GM12878 (cell line): Measurements from ENCODE around the gene TFCP2. TPM values are rescaled to one million over a fixed set of nuclear protein-coding genes. Genes with fewer than 3 reads are reported as not detected.

Source experiments
- ATAC-seq: fragments of 200-7000 bp; cut with Tn5 transposase; 3 replicates; pipeline ENCODE4 v1.9.1; 2020; ENCODE audit warnings: mild to moderate bottlenecking, moderate library complexity
- BruUV-seq: library from RNA; stranded (reverse); fragments of 400-500 nt; replicated peaks from 2 replicates; lab custom pipeline; 2021; lab: Mats Ljungman, UMichigan
- CTCF ChIA-PET: fragments of 300-600 bp; sonication (Branson Sonifier 250); formaldehyde crosslinking; extraction: SDS; loops from one replicate; lab custom pipeline; 2021; ENCODE audit warnings: inconsistent platforms; lab: Yijun Ruan, JAX
- POLR2A ChIA-PET: fragments of 350-600 bp; formaldehyde crosslinking; extraction: SDS; loops from one replicate; lab custom pipeline; 2021; ENCODE audit warnings: inconsistent platforms; lab: Charles Lee
- RAD21 ChIA-PET: fragments of 300-600 bp; sonication (Branson Sonifier 250); formaldehyde crosslinking; loops from one replicate; lab custom pipeline; 2023; ENCODE audit warnings: antibody characterized with exemption; ENCODE audit not compliant: unreplicated experiment; lab: Charles Lee
- SMC1A ChIA-PET: fragments of 300-600 bp; sonication (Branson Sonifier 250); formaldehyde crosslinking; loops from one replicate; lab custom pipeline; 2023; ENCODE audit not compliant: unreplicated experiment, uncharacterized antibody; lab: Charles Lee
- DNase-seq: peaks from one replicate; pipeline ENCODE4 v3.0.0-alpha.2; 2011; ENCODE audit warnings: low read depth, low spot score
- FAIRE-seq: peaks from 3 replicates; lab custom pipeline; 2011; peaks lifted over from hg19 to GRCh38; lab: Jason Lieb, UNC
- H2AFZ ChIP-seq: 2 replicates; pipeline ENCODE4 v1.6.0; 2011; ENCODE audit warnings: low read depth, low read length, control low read depth; ENCODE audit not compliant: control insufficient read depth
- H3K27ac ChIP-seq: 2 replicates; pipeline ENCODE4 v1.5.1; 2011; ENCODE audit warnings: control low read depth; ENCODE audit not compliant: control insufficient read depth, insufficient read depth
- H3K27me3 ChIP-seq, 2 experiments: replicated peaks in 1 of 2; 2 replicates each; pipeline versions ENCODE4 v1.6.0 to v1.6.1; 2011; ENCODE audit warnings: low read length in 1 of 2; ENCODE audit not compliant: control insufficient read depth in 2 of 2, insufficient read depth in 2 of 2
- H3K36me3 ChIP-seq, 2 experiments: 2 replicates each; pipeline ENCODE4 v1.5.1; 2011; ENCODE audit warnings: low read length in 1 of 2; ENCODE audit not compliant: control insufficient read depth in 2 of 2, insufficient read depth in 2 of 2
- H3K4me1 ChIP-seq: 2 replicates; pipeline ENCODE4 v1.6.1; 2011; ENCODE audit warnings: mild to moderate bottlenecking, low read length, moderate library complexity, mixed read lengths; ENCODE audit not compliant: control insufficient read depth, insufficient read depth
- H3K4me2 ChIP-seq: 2 replicates; pipeline ENCODE4 v1.6.0; 2011; ENCODE audit warnings: control low read depth; ENCODE audit not compliant: control insufficient read depth, insufficient read depth
- H3K4me3 ChIP-seq: fragments of 200-600 bp; sonication (generic); 2 replicates; pipeline ENCODE4 v1.5.1; 2016
- H3K79me2 ChIP-seq: 2 replicates; pipeline ENCODE4 v1.6.0; 2011; ENCODE audit warnings: low read length; ENCODE audit not compliant: control insufficient read depth, insufficient read depth
- H3K9ac ChIP-seq: 2 replicates; pipeline ENCODE4 v1.8.0; 2011; ENCODE audit warnings: low read length, control low read depth, mixed read lengths; ENCODE audit not compliant: control insufficient read depth, insufficient read depth
- H3K9me3 ChIP-seq: replicated peaks from 3 replicates; pipeline ENCODE4 v1.5.1; 2011; ENCODE audit warnings: mild to moderate bottlenecking, low read length; ENCODE audit not compliant: control insufficient read depth, insufficient read depth
- H4K20me1 ChIP-seq: 2 replicates; pipeline ENCODE4 v1.6.0; 2011; ENCODE audit not compliant: control insufficient read depth, insufficient read depth
- BCL11A ChIP-seq: IDR thresholded peaks from 2 replicates; pipeline ENCODE4 v1.6.1; 2011; ENCODE audit warnings: low read depth, low read length
- FOXM1 ChIP-seq: IDR thresholded peaks from 2 replicates; pipeline ENCODE4 v1.6.1; 2012; ENCODE audit warnings: low read depth, mild to moderate bottlenecking, inconsistent platforms, low read length, moderate library complexity
- MYC ChIP-seq: IDR thresholded peaks from 2 replicates; pipeline ENCODE4 v1.6.1; 2011; ENCODE audit warnings: mild to moderate bottlenecking, low read length, moderate library complexity, inconsistent platforms; ENCODE audit not compliant: insufficient read depth, insufficient replicate concordance, insufficient read length, severe bottlenecking
- POLR2A ChIP-seq: IDR thresholded peaks from 2 replicates; pipeline ENCODE4 v1.6.1; 2011; ENCODE audit warnings: low read depth, mild to moderate bottlenecking, low read length
- POLR2AphosphoS2 ChIP-seq: IDR thresholded peaks from 2 replicates; pipeline ENCODE4 v1.6.1; 2011; ENCODE audit warnings: low read depth, mild to moderate bottlenecking, low read length, improper control_type of control experiment, moderate library complexity
- POU2F2 ChIP-seq: IDR thresholded peaks from 3 replicates; pipeline ENCODE4 v1.6.1; 2011; ENCODE audit warnings: low read depth, mild to moderate bottlenecking, low read length, borderline replicate concordance
- RFX5 ChIP-seq: IDR thresholded peaks from 2 replicates; pipeline ENCODE4 v1.6.1; 2011; ENCODE audit warnings: low read depth, low read length, improper control_type of control experiment
- SMAD1 ChIP-seq: fragments of 450-650 bp; IDR thresholded peaks from 2 replicates; pipeline ENCODE4 v1.6.1; 2018; ENCODE audit warnings: mild to moderate bottlenecking, low read depth; ENCODE audit not compliant: partially characterized antibody
- SRF ChIP-seq, 2 experiments: IDR thresholded peaks; 2 replicates each; pipeline ENCODE4 v1.6.1; 2011; ENCODE audit warnings: low read depth in 2 of 2, low read length in 2 of 2, mild to moderate bottlenecking in 1 of 2, moderate library complexity in 1 of 2
- STAT1 ChIP-seq: fragments of 450-650 bp; conservative IDR thresholded peaks from 2 replicates; pipeline ENCODE4 v1.6.1; 2014; ENCODE audit warnings: antibody characterized with exemption, mild to moderate bottlenecking
- TCF3 ChIP-seq: IDR thresholded peaks from 2 replicates; pipeline ENCODE4 v1.6.1; 2012; ENCODE audit warnings: low read depth, mild to moderate bottlenecking, low read length, borderline replicate concordance; ENCODE audit not compliant: insufficient read depth
- WGBS: methylation state at CpG from one replicate; pipeline ENCODE4 v1.1.6; 2016; ENCODE audit warnings: low lambda C conversion rate; ENCODE audit not compliant: insufficient replicate concordance, insufficient coverage; ENCODE audit errors: missing lambda C conversion rate; 5-methylcytosine and 5-hydroxymethylcytosine counted together
- in situ Hi-C: fragments of 300-500 bp; cut with MboI; formaldehyde crosslinking; loops from 9 replicates; pipeline ENCODE4 v1.14.3; 2018; ENCODE audit warnings: mixed read lengths
- intact Hi-C: fragments of 100-400 bp; cut with micrococcal nuclease; formaldehyde crosslinking; loops from one replicate; pipeline ENCODE4 v1.14.2; 2022; ENCODE audit not compliant: unreplicated experiment
- polyA plus RNA-seq, 11 experiments: library from polyadenylated mRNA; depleted of rRNA in 4 of 11; unstranded in 6 of 11; stranded (reverse) in 5 of 11; fragments of >200 nt; fragmentation: Nextera tagmentation in 4 of 11; fragmentation: Illumina TruSeq in 1 of 11; extraction: Ambion mirVana in 4 of 11; extraction: Trizol in 1 of 11; gene quantifications; 1 replicate in 1 of 11; 2 replicates in 10 of 11; pipeline versions ENCODE4 v1.2.1 to v1.2.3, GENCODE V29; 2011 to 2016; ENCODE audit warnings: inconsistent platforms in 2 of 11, missing spikeins in 2 of 11, low read depth in 1 of 11
- total RNA-seq, 4 experiments: library from RNA; depleted of rRNA in 3 of 4; stranded (reverse); fragments of >200 nt in 3 of 4; fragmentation: Illumina TruSeq in 1 of 4; extraction: Trizol in 1 of 4; gene quantifications; 2 replicates each; pipeline versions ENCODE4 v1.2.1 to v1.2.3, GENCODE V29; 2013 to 2021
- TF ChIP-seq, protein P1 (sequence below): fragments of 450-650 bp; IDR thresholded peaks from 2 replicates; pipeline ENCODE4 v1.6.1; 2017; ENCODE audit warnings: mild to moderate bottlenecking, low read depth, inconsistent platforms; ENCODE audit not compliant: poor library complexity, severe bottlenecking
- TF ChIP-seq, protein P2 (sequence below): fragments of 450-650 bp; formaldehyde crosslinking; IDR thresholded peaks from 2 replicates; pipeline ENCODE4 v1.4.0; 2022; ENCODE audit warnings: mild to moderate bottlenecking, moderate library complexity

Gene TFCP2
- total and polyA plus RNA-seq, 10 of the 15 experiments (the other 5 are each of a cell fraction or from before 2014, with no cell fraction given): 5.8 to 29.7 (median 14.2) TPM

DNA sequence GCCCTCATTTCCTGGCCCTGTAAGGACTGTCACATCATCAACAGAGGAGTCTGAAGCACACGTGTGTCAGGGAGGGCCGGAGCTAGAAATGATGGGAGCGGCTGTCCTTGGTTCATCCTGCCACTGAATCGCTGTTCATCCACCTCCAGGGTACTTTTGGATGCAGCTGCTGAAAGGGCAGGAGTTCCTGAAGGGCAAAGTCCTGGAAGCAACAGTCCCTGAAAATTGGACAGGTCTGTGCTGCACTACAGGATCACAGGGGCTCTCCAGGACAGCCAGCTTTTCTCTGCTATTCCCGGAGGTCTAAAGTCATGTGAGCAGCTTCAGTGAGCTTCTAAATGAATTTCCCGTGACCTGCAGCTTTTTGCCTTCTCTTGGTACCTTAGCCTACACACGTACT is 27.2 kb upstream of the TFCP2 start:
- intact Hi-C loops (no loop called here), in situ Hi-C loops (no loop called here)
- SMC1A ChIA-PET: no interaction called here
- Histone ChIP-seq H3K36me3 (no peaks in the 10 kb centered on the region), H3K27ac (no peak overlapping the region), H3K4me3 (no peak overlapping the region), H3K27me3 (no peaks in the 10 kb centered on the region), H3K79me2 (no peaks in the 10 kb centered on the region), H3K4me2 (no peak overlapping the region), H4K20me1 (no peaks in the 10 kb centered on the region), H3K4me1 (no peaks in the 10 kb centered on the region; the same call in 1 of the 2 replicates), H3K9ac (no peak overlapping the region), H2AFZ (no peak overlapping the region), H3K9me3 (no peaks in the 10 kb centered on the region)
- TF ChIP-seq FOXM1 (no peak), SMAD1 (no peak), BCL11A (no peak)
- TF ChIP-seq, protein P1, sequence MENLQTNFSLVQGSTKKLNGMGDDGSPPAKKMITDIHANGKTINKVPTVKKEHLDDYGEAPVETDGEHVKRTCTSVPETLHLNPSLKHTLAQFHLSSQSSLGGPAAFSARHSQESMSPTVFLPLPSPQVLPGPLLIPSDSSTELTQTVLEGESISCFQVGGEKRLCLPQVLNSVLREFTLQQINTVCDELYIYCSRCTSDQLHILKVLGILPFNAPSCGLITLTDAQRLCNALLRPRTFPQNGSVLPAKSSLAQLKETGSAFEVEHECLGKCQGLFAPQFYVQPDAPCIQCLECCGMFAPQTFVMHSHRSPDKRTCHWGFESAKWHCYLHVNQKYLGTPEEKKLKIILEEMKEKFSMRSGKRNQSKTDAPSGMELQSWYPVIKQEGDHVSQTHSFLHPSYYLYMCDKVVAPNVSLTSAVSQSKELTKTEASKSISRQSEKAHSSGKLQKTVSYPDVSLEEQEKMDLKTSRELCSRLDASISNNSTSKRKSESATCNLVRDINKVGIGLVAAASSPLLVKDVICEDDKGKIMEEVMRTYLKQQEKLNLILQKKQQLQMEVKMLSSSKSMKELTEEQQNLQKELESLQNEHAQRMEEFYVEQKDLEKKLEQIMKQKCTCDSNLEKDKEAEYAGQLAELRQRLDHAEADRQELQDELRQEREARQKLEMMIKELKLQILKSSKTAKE: no peak
- CTCF ChIA-PET: interaction anchor here (0.7 kb wide), 1 partner anchor 11 kb away, joined by 3 read pairs; no protein-coding TSS in a partner anchor
- no TSS peak for BruUV-seq
- FAIRE-seq (no peak), DNase-seq (no peak), ATAC-seq (no peak)
- POLR2A ChIA-PET: no interaction called here
- 60% methylated on average over 7 of the region's 7 CpGs for WGBS
- RAD21 ChIA-PET: no interaction called here

DNA sequence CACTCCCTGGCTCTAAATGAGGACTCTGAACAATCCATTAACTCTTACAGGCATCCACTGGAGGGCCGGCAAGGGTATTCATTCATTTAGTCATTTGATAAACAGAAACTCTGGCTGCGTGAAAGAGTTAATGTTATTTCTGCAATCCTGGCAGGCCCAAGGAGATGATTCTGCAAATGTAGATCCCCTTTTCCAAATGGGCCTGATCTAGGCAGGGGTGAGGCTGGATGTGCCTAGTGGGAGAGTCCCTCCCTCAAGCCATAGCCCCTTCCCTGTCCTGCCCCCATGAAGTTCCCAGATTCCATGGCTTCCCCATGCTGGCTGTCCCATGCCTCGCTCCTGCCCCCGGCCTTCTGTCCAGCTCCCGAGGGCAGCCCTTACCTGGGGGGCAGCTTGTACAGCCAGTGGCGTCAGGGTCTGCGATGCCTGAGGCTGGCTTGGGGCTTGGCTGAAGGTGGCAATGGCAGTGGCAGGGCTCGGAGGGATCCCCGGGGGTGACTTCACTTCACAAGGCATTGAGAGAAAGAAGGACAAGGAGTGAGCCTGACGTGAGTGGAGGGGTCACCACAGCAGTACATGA is 26.5 kb upstream of the TFCP2 start:
- ChIA-PET SMC1A (no interaction called here), RAD21 (no interaction called here), POLR2A (no interaction called here), CTCF (interaction anchor here (0.7 kb wide), 1 partner anchor 12 kb away, joined by 3 read pairs; no protein-coding TSS in a partner anchor)
- FAIRE-seq (no peak), DNase-seq (no peak), ATAC-seq (no peak)
- no peak overlapping the region for H3K4me2 ChIP-seq
- 89% methylated on average over 10 of the region's 10 CpGs for WGBS
- H3K4me1 ChIP-seq: no peaks in the 10 kb centered on the region; the same call in 1 of the 2 replicates
- no peak overlapping the region for H3K4me3 ChIP-seq
- no peak overlapping the region for H3K9ac ChIP-seq
- BruUV-seq: no TSS peak
- in situ Hi-C loops: no loop called here
- H3K9me3 ChIP-seq: no peaks in the 10 kb centered on the region
- no peaks in the 10 kb centered on the region for H3K27me3 ChIP-seq
- H3K27ac ChIP-seq: no peak overlapping the region
- H3K36me3 ChIP-seq: no peaks in the 10 kb centered on the region
- no peaks in the 10 kb centered on the region for H4K20me1 ChIP-seq
- intact Hi-C loops: no loop called here
- H3K79me2 ChIP-seq: no peaks in the 10 kb centered on the region
- H2AFZ ChIP-seq: no peak overlapping the region
- TF ChIP-seq RFX5 (no peak), POLR2A (no peak), STAT1 (no peak), TCF3 (no peak), POLR2AphosphoS2 (no peak), MYC (no peak), SRF (IDR thresholded peaks at IDR 0.05; ENCODE audit: low read depth in 2 of 2, low read length in 2 of 2) (no peak), POU2F2 (no peak)
- TF ChIP-seq, protein P2, sequence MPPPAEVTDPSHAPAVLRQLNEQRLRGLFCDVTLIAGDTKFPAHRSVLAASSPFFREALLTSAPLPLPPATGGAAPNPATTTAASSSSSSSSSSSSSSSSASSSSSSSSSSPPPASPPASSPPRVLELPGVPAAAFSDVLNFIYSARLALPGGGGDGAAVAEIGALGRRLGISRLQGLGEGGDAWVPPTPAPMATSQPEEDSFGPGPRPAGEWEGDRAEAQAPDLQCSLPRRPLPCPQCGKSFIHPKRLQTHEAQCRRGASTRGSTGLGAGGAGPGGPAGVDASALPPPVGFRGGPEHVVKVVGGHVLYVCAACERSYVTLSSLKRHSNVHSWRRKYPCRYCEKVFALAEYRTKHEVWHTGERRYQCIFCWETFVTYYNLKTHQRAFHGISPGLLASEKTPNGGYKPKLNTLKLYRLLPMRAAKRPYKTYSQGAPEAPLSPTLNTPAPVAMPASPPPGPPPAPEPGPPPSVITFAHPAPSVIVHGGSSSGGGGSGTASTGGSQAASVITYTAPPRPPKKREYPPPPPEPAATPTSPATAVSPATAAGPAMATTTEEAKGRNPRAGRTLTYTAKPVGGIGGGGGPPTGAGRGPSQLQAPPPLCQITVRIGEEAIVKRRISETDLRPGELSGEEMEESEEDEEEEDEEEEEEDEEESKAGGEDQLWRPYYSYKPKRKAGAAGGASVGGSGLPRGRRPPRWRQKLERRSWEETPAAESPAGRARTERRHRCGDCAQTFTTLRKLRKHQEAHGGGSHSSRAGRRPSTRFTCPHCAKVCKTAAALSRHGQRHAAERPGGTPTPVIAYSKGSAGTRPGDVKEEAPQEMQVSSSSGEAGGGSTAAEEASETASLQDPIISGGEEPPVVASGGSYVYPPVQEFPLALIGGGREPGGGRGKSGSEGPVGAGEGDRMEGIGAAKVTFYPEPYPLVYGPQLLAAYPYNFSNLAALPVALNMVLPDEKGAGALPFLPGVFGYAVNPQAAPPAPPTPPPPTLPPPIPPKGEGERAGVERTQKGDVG: no peak
